GM23338 (cell line): ENCODE data around the gene TOP1. TPM values are rescaled to one million over a fixed set of nuclear protein-coding genes. Genes with fewer than 3 reads are reported as not detected.

Experiments
- CREB1 ChIP-seq: fragments of 250-450 bp; sonication (Bioruptor Pico); IDR thresholded peaks from 2 replicates; pipeline ENCODE4 v1.5.0; 2020; ENCODE audit warnings: low read depth, mild to moderate bottlenecking, moderate library complexity
- EZH2phosphoT487 ChIP-seq: fragments of 200-600 bp; sonication (generic); IDR thresholded peaks from one replicate; pipeline ENCODE4 v1.8.1; 2018; ENCODE audit warnings: antibody characterized with exemption; ENCODE audit not compliant: unreplicated experiment
- POLR2AphosphoS5 ChIP-seq: IDR thresholded peaks from 2 replicates; pipeline ENCODE4 v1.6.1; 2016; ENCODE audit warnings: antibody characterized with exemption, low read depth
- ZNF114 ChIP-seq: fragments of 250-450 bp; sonication (Bioruptor Pico); IDR thresholded peaks from 2 replicates; pipeline ENCODE4 v1.5.0; 2020; ENCODE audit warnings: mild to moderate bottlenecking, moderate library complexity
- polyA plus RNA-seq: library from polyadenylated mRNA; unstranded; fragments of >200 nt; fragmentation: Nextera tagmentation; extraction: Ambion mirVana; gene quantifications from 2 replicates; pipeline ENCODE4 v1.2.1, GENCODE V29; 2016
- total RNA-seq: library from RNA; depleted of rRNA; stranded (reverse); fragments of >200 nt; shearing (Covaris generic); gene quantifications from 2 replicates; pipeline ENCODE4 v1.2.3, GENCODE V29; 2014
- TF ChIP-seq, protein P1 (sequence below): fragments of 250-450 bp; sonication (Bioruptor Pico); IDR thresholded peaks from 2 replicates; pipeline ENCODE4 v1.5.0; 2020; ENCODE audit warnings: mild to moderate bottlenecking, moderate library complexity
- TF ChIP-seq, protein P2 (sequence below): IDR thresholded peaks from one replicate; pipeline ENCODE4 v1.6.1; 2018; ENCODE audit warnings: antibody characterized with exemption; ENCODE audit not compliant: unreplicated experiment

The TOP1 gene
- total and polyA plus RNA-seq, 2 experiments from 2014 or later: 62.4 to 101 TPM

DNA sequence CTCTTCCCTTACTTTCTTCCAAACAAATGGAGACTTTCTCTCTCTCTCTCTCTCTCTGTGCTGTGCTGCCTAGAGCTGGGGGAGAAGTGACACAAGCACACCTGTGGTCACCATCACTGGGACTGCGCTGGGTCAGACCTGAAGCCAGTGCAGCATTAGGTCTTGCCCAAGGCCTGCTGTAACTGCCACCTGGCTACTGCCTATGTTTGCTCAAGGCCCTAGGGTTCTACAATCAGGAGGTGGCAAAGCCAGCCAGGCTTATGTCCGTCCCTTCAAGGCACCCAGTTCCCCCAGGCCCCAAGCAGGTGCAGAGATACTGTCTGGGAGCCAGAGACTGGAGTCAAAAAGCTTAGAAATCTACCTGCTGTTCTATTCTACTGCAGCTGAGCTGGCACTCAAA, 49.4 kb upstream of the TOP1 start (continued):
- TF ChIP-seq, protein P1, sequence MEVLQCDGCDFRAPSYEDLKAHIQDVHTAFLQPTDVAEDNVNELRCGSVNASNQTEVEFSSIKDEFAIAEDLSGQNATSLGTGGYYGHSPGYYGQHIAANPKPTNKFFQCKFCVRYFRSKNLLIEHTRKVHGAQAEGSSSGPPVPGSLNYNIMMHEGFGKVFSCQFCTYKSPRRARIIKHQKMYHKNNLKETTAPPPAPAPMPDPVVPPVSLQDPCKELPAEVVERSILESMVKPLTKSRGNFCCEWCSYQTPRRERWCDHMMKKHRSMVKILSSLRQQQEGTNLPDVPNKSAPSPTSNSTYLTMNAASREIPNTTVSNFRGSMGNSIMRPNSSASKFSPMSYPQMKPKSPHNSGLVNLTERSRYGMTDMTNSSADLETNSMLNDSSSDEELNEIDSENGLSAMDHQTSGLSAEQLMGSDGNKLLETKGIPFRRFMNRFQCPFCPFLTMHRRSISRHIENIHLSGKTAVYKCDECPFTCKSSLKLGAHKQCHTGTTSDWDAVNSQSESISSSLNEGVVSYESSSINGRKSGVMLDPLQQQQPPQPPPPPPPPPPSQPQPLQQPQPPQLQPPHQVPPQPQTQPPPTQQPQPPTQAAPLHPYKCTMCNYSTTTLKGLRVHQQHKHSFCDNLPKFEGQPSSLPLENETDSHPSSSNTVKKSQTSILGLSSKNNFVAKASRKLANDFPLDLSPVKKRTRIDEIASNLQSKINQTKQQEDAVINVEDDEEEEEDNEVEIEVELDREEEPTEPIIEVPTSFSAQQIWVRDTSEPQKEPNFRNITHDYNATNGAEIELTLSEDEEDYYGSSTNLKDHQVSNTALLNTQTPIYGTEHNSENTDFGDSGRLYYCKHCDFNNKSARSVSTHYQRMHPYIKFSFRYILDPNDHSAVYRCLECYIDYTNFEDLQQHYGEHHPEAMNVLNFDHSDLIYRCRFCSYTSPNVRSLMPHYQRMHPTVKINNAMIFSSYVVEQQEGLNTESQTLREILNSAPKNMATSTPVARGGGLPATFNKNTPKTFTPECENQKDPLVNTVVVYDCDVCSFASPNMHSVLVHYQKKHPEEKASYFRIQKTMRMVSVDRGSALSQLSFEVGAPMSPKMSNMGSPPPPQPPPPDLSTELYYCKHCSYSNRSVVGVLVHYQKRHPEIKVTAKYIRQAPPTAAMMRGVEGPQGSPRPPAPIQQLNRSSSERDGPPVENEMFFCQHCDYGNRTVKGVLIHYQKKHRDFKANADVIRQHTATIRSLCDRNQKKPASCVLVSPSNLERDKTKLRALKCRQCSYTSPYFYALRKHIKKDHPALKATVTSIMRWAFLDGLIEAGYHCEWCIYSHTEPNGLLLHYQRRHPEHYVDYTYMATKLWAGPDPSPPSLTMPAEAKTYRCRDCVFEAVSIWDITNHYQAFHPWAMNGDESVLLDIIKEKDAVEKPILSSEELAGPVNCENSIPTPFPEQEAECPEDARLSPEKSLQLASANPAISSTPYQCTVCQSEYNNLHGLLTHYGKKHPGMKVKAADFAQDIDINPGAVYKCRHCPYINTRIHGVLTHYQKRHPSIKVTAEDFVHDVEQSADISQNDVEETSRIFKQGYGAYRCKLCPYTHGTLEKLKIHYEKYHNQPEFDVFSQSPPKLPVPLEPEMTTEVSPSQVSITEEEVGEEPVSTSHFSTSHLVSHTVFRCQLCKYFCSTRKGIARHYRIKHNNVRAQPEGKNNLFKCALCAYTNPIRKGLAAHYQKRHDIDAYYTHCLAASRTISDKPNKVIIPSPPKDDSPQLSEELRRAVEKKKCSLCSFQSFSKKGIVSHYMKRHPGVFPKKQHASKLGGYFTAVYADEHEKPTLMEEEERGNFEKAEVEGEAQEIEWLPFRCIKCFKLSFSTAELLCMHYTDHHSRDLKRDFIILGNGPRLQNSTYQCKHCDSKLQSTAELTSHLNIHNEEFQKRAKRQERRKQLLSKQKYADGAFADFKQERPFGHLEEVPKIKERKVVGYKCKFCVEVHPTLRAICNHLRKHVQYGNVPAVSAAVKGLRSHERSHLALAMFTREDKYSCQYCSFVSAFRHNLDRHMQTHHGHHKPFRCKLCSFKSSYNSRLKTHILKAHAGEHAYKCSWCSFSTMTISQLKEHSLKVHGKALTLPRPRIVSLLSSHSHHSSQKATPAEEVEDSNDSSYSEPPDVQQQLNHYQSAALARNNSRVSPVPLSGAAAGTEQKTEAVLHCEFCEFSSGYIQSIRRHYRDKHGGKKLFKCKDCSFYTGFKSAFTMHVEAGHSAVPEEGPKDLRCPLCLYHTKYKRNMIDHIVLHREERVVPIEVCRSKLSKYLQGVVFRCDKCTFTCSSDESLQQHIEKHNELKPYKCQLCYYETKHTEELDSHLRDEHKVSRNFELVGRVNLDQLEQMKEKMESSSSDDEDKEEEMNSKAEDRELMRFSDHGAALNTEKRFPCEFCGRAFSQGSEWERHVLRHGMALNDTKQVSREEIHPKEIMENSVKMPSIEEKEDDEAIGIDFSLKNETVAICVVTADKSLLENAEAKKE (CRISPR knock-in tag): no peak
- TF ChIP-seq, protein P2, sequence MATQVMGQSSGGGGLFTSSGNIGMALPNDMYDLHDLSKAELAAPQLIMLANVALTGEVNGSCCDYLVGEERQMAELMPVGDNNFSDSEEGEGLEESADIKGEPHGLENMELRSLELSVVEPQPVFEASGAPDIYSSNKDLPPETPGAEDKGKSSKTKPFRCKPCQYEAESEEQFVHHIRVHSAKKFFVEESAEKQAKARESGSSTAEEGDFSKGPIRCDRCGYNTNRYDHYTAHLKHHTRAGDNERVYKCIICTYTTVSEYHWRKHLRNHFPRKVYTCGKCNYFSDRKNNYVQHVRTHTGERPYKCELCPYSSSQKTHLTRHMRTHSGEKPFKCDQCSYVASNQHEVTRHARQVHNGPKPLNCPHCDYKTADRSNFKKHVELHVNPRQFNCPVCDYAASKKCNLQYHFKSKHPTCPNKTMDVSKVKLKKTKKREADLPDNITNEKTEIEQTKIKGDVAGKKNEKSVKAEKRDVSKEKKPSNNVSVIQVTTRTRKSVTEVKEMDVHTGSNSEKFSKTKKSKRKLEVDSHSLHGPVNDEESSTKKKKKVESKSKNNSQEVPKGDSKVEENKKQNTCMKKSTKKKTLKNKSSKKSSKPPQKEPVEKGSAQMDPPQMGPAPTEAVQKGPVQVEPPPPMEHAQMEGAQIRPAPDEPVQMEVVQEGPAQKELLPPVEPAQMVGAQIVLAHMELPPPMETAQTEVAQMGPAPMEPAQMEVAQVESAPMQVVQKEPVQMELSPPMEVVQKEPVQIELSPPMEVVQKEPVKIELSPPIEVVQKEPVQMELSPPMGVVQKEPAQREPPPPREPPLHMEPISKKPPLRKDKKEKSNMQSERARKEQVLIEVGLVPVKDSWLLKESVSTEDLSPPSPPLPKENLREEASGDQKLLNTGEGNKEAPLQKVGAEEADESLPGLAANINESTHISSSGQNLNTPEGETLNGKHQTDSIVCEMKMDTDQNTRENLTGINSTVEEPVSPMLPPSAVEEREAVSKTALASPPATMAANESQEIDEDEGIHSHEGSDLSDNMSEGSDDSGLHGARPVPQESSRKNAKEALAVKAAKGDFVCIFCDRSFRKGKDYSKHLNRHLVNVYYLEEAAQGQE: no peak
- TF ChIP-seq CREB1: no peak
- TF ChIP-seq EZH2phosphoT487: no peak
- no peak for TF ChIP-seq ZNF114 (CRISPR knock-in tag)
- no peak for TF ChIP-seq POLR2AphosphoS5
